ENCODE data around the gene ETV7. TPM values are rescaled to one million over a fixed set of nuclear protein-coding genes. Genes with fewer than 3 reads are reported as not detected.

Gene ETV7
- total and polyA plus RNA-seq, 2 of the 13 experiments (the other 11 are each of a cell fraction or from before 2014, with no cell fraction given) = not detected

DNA sequence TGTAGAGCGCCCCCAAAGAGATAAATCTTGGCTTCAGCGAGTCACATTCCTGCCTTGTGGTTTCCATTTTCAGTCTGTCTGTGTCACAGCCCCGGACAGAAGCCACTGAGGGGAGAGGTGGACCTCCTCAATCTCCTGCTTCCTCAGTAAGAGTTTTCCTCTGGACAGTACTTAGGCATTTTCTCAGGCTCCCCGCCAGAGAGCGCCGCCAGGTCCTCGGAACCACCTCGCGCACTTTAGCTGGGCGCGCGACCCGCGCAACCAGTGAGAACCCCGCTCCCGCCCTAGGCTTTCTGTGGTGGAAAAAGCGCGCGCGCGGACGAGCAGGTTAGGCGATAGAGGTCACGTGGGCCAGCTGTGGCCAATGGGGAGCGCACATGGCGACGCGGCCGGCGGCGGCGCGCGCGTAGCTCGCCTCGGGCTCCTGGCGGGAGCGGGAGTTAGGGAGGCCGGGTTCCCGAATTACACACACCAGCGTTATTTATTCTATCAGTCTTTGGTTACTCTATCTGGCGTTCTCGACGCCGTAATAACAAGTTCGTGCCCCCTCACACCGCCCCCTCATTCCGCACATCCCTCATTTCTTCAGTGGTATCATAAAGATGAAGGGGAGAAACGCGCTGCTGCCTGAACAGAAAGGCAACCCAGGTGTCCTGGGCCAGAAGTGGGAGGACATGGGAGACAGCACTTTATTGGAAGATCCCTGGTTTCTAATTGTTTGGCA, 35.8 kb upstream of the ETV7 start (continued):
- no peak for TF ChIP-seq HNRNPK (IDR thresholded peaks at IDR 0.05; ENCODE audit: low read depth, low read length, poor library complexity, severe bottlenecking)
- TF ChIP-seq ZNF317 (CRISPR knock-in tag; IDR thresholded peaks at IDR 0.05) = peak; percentile 80
- TF ChIP-seq IRF2 (CRISPR knock-in tag; IDR thresholded peaks at IDR 0.05) = peak; percentile 85
- TF ChIP-seq PHF21A (CRISPR knock-in tag; IDR thresholded peaks at IDR 0.05) = peak; percentile 96
- TF ChIP-seq, protein P1, sequence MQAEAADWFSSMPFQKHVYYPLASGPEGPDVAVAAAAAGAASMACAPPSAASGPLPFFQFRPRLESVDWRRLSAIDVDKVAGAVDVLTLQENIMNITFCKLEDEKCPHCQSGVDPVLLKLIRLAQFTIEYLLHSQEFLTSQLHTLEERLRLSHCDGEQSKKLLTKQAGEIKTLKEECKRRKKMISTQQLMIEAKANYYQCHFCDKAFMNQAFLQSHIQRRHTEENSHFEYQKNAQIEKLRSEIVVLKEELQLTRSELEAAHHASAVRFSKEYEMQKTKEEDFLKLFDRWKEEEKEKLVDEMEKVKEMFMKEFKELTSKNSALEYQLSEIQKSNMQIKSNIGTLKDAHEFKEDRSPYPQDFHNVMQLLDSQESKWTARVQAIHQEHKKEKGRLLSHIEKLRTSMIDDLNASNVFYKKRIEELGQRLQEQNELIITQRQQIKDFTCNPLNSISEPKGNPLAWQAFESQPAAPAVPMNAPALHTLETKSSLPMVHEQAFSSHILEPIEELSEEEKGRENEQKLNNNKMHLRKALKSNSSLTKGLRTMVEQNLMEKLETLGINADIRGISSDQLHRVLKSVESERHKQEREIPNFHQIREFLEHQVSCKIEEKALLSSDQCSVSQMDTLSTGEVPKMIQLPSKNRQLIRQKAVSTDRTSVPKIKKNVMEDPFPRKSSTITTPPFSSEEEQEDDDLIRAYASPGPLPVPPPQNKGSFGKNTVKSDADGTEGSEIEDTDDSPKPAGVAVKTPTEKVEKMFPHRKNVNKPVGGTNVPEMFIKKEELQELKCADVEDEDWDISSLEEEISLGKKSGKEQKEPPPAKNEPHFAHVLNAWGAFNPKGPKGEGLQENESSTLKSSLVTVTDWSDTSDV (CRISPR knock-in tag; IDR thresholded peaks at IDR 0.05) = no peak; the same call in 1 of the 2 replicates
- peak; percentile 86; the same call in 1 of the 2 replicates for TF ChIP-seq MTA1 (CRISPR knock-in tag; IDR thresholded peaks at IDR 0.05; ENCODE audit: borderline replicate concordance)
- TF ChIP-seq, protein P2, sequence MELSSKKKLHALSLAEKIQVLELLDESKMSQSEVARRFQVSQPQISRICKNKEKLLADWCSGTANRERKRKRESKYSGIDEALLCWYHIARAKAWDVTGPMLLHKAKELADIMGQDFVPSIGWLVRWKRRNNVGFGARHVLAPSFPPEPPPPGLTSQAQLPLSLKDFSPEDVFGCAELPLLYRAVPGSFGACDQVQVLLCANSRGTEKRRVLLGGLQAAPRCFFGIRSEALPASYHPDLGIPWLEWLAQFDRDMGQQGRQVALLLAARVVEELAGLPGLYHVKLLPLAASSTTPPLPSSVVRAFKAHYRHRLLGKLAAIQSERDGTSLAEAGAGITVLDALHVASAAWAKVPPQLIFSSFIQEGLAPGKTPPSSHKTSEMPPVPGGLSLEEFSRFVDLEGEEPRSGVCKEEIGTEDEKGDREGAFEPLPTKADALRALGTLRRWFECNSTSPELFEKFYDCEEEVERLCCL (CRISPR knock-in tag; IDR thresholded peaks at IDR 0.05; ENCODE audit: borderline replicate concordance) = peak; percentile 63; the same call in 1 of the 2 replicates
- 0 out of 2 replicates have a peak, but pooled peaks have one; percentile 32 for TF ChIP-seq MZF1 (CRISPR knock-in tag; IDR thresholded peaks at IDR 0.05; ENCODE audit: borderline replicate concordance)
- TF ChIP-seq, protein P3, sequence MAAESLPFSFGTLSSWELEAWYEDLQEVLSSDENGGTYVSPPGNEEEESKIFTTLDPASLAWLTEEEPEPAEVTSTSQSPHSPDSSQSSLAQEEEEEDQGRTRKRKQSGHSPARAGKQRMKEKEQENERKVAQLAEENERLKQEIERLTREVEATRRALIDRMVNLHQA (CRISPR knock-in tag; IDR thresholded peaks at IDR 0.05) = no peak
- no peak for TF ChIP-seq SRSF9 (IDR thresholded peaks at IDR 0.05; ENCODE audit: borderline replicate concordance, insufficient read depth, low read depth, low read length, poor library complexity, severe bottlenecking)
- 0 out of 2 replicates have a peak, but pooled peaks have one; percentile 12 for TF ChIP-seq ZNF430 (CRISPR knock-in tag; IDR thresholded peaks at IDR 0.05)
- TF ChIP-seq, protein P4, sequence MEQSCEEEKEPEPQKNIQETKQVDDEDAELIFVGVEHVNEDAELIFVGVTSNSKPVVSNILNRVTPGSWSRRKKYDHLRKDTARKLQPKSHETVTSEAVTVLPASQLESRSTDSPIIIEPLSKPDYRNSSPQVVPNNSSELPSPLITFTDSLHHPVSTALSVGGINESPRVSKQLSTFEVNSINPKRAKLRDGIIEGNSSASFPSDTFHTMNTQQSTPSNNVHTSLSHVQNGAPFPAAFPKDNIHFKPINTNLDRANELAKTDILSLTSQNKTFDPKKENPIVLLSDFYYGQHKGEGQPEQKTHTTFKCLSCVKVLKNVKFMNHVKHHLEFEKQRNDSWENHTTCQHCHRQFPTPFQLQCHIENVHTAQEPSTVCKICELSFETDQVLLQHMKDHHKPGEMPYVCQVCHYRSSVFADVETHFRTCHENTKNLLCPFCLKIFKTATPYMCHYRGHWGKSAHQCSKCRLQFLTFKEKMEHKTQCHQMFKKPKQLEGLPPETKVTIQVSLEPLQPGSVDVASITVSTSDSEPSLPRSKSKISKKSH (CRISPR knock-in tag; IDR thresholded peaks at IDR 0.05; ENCODE audit: borderline replicate concordance) = peak; percentile 90; the same call in 1 of the 2 replicates
- TF ChIP-seq SRSF4 (IDR thresholded peaks at IDR 0.05; ENCODE audit: low read depth, low read length, poor library complexity, severe bottlenecking) = no peak
- TF ChIP-seq TOPORS (CRISPR knock-in tag; IDR thresholded peaks at IDR 0.05) = peak; percentile 97
- TF ChIP-seq, protein P5, sequence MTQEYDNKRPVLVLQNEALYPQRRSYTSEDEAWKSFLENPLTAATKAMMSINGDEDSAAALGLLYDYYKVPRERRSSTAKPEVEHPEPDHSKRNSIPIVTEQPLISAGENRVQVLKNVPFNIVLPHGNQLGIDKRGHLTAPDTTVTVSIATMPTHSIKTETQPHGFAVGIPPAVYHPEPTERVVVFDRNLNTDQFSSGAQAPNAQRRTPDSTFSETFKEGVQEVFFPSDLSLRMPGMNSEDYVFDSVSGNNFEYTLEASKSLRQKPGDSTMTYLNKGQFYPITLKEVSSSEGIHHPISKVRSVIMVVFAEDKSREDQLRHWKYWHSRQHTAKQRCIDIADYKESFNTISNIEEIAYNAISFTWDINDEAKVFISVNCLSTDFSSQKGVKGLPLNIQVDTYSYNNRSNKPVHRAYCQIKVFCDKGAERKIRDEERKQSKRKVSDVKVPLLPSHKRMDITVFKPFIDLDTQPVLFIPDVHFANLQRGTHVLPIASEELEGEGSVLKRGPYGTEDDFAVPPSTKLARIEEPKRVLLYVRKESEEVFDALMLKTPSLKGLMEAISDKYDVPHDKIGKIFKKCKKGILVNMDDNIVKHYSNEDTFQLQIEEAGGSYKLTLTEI (CRISPR knock-in tag; conservative IDR thresholded peaks at IDR 0.05) = no peak
- TF ChIP-seq, protein P6, sequence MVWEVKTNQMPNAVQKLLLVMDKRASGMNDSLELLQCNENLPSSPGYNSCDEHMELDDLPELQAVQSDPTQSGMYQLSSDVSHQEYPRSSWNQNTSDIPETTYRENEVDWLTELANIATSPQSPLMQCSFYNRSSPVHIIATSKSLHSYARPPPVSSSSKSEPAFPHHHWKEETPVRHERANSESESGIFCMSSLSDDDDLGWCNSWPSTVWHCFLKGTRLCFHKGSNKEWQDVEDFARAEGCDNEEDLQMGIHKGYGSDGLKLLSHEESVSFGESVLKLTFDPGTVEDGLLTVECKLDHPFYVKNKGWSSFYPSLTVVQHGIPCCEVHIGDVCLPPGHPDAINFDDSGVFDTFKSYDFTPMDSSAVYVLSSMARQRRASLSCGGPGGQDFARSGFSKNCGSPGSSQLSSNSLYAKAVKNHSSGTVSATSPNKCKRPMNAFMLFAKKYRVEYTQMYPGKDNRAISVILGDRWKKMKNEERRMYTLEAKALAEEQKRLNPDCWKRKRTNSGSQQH (CRISPR knock-in tag; IDR thresholded peaks at IDR 0.05; ENCODE audit: low read depth) = peak; percentile 66; the same call in 1 of the 2 replicates
